ENCODE results near the gene CELF2. TPM values are rescaled to one million over a fixed set of nuclear protein-coding genes. Genes with fewer than 3 reads are reported as not detected.
"Not testable (repeated sequence)": the region's sequence is repeated elsewhere in the genome, so short reads cannot be mapped to it uniquely, and the experiment has no call there.

The CELF2 gene
- total and polyA plus RNA-seq, 4 donors, result 43.3 to 65.6 (median 50.1) TPM

GRCh38 chr10:11178606-11179515 is 161.2 kb downstream of the CELF2 start:
- Histone ChIP-seq H3K27me3 (ENCODE audit: control insufficient read depth, insufficient read depth, low read length) (no peaks in the 10 kb centered on the region), H3K4me1 (ENCODE audit: control insufficient read depth, insufficient read depth, low read length) (peaks cover 7% of the 10 kb centered on the region), H3K9me3 (ENCODE audit: control insufficient read depth, insufficient read depth, low read length) (no peaks in the 10 kb centered on the region), H3K36me3 (ENCODE audit: control insufficient read depth, insufficient read depth, low read length) (peaks cover 5% of the 10 kb centered on the region), H3K4me3 (ENCODE audit: low read depth, low read length) (no peak overlapping the region), H3K27ac (ENCODE audit: low read depth, low read length) (no peak overlapping the region)
- peak in 1 of 6 donors; percentile 48 for DNase-seq (ENCODE audit: low read depth in 4 of 6, low spot score in 6 of 6)
- 81% methylated on average over 5 of the region's 17 CpGs for WGBS (ENCODE audit: insufficient coverage)

GRCh38 chr10:11179516-11180105 is 161.9 kb downstream of the CELF2 start:
- WGBS (ENCODE audit: insufficient coverage), result 78% methylated on average over 4 of the region's 6 CpGs
- peaks cover 7% of the 10 kb centered on the region for H3K4me1 ChIP-seq (ENCODE audit: control insufficient read depth, insufficient read depth, low read length)
- H3K9me3 ChIP-seq (ENCODE audit: control insufficient read depth, insufficient read depth, low read length), result no peaks in the 10 kb centered on the region
- H3K27me3 ChIP-seq (ENCODE audit: control insufficient read depth, insufficient read depth, low read length), result no peaks in the 10 kb centered on the region
- no peak for DNase-seq (ENCODE audit: low read depth in 4 of 6, low spot score in 6 of 6)
- no peak overlapping the region for H3K4me3 ChIP-seq (ENCODE audit: low read depth, low read length)
- H3K27ac ChIP-seq (ENCODE audit: low read depth, low read length), result no peak overlapping the region
- peaks cover 5% of the 10 kb centered on the region for H3K36me3 ChIP-seq (ENCODE audit: control insufficient read depth, insufficient read depth, low read length)

GRCh38 chr10:11180228-11180627 is 162.6 kb downstream of the CELF2 start:
- no peak overlapping the region for H3K4me3 ChIP-seq (ENCODE audit: low read depth, low read length)
- peaks cover 7% of the 10 kb centered on the region for H3K4me1 ChIP-seq (ENCODE audit: control insufficient read depth, insufficient read depth, low read length)

GRCh38 chr10:11181978-11182377 is 164.3 kb downstream of the CELF2 start:
- Histone ChIP-seq H3K27me3 (ENCODE audit: control insufficient read depth, insufficient read depth, low read length) (no peaks in the 10 kb centered on the region), H3K4me3 (ENCODE audit: low read depth, low read length) (no peak overlapping the region), H3K9me3 (ENCODE audit: control insufficient read depth, insufficient read depth, low read length) (peaks cover 1% of the 10 kb centered on the region), H3K27ac (ENCODE audit: low read depth, low read length) (no peak overlapping the region), H3K36me3 (ENCODE audit: control insufficient read depth, insufficient read depth, low read length) (peaks cover 12% of the 10 kb centered on the region), H3K4me1 (ENCODE audit: control insufficient read depth, insufficient read depth, low read length) (peaks cover 7% of the 10 kb centered on the region)
- 44% methylated on average over 6 of the region's 6 CpGs for WGBS (ENCODE audit: insufficient coverage)
- peak in 2 of 6 donors; percentile 11 to 82 for DNase-seq (ENCODE audit: low read depth in 4 of 6, low spot score in 6 of 6)

More at GRCh38 chr10:11180228-11180627, 162.6 kb downstream of the CELF2 start:
- Histone ChIP-seq H3K9me3 (ENCODE audit: control insufficient read depth, insufficient read depth, low read length) (peaks cover 1% of the 10 kb centered on the region), H3K36me3 (ENCODE audit: control insufficient read depth, insufficient read depth, low read length) (peaks cover 8% of the 10 kb centered on the region), H3K27me3 (ENCODE audit: control insufficient read depth, insufficient read depth, low read length) (no peaks in the 10 kb centered on the region), H3K27ac (ENCODE audit: low read depth, low read length) (no peak overlapping the region)
- DNase-seq (ENCODE audit: low read depth in 4 of 6, low spot score in 6 of 6), result no peak
- 85% methylated on average over 8 of the region's 14 CpGs for WGBS (ENCODE audit: insufficient coverage)

- peaks cover 1% of the 10 kb centered on the region for H3K9me3 ChIP-seq (ENCODE audit: control insufficient read depth, insufficient read depth, low read length)
- no peak for DNase-seq (ENCODE audit: low read depth in 4 of 6, low spot score in 6 of 6)
- peaks cover 3% of the 10 kb centered on the region for H3K4me1 ChIP-seq (ENCODE audit: control insufficient read depth, insufficient read depth, low read length)
- no peak overlapping the region for H3K27ac ChIP-seq (ENCODE audit: low read depth, low read length)
- H3K4me3 ChIP-seq (ENCODE audit: low read depth, low read length), result no peak overlapping the region
- H3K27me3 ChIP-seq (ENCODE audit: control insufficient read depth, insufficient read depth, low read length), result no peaks in the 10 kb centered on the region
- H3K36me3 ChIP-seq (ENCODE audit: control insufficient read depth, insufficient read depth, low read length), result peaks cover 9% of the 10 kb centered on the region
- 100% methylated on average over 2 of the region's 2 CpGs for WGBS (ENCODE audit: insufficient coverage)
These were observed 165.3 kb downstream of the CELF2 start for GRCh38 chr10:11183015-11183414.

- Histone ChIP-seq H3K36me3 (ENCODE audit: control insufficient read depth, insufficient read depth, low read length) (peaks cover 8% of the 10 kb centered on the region), H3K27me3 (ENCODE audit: control insufficient read depth, insufficient read depth, low read length) (no peaks in the 10 kb centered on the region), H3K27ac (ENCODE audit: low read depth, low read length) (no peak overlapping the region), H3K9me3 (ENCODE audit: control insufficient read depth, insufficient read depth, low read length) (peaks cover 1% of the 10 kb centered on the region), H3K4me1 (ENCODE audit: control insufficient read depth, insufficient read depth, low read length) (no peaks in the 10 kb centered on the region), H3K4me3 (ENCODE audit: low read depth, low read length) (no peak overlapping the region)
- no peak for DNase-seq (ENCODE audit: low read depth in 4 of 6, low spot score in 6 of 6)
- no CpG with 5 or more reads among the region's 3 CpGs for WGBS (ENCODE audit: insufficient coverage)
These were observed 166.4 kb downstream of the CELF2 start for GRCh38 chr10:11184093-11184492.

GRCh38 chr10:11185128-11185665 is 167.5 kb downstream of the CELF2 start:
- H3K9me3 ChIP-seq (ENCODE audit: control insufficient read depth, insufficient read depth, low read length); H3K27me3 ChIP-seq (ENCODE audit: control insufficient read depth, insufficient read depth, low read length); H3K27ac ChIP-seq (ENCODE audit: low read depth, low read length); H3K36me3 ChIP-seq (ENCODE audit: control insufficient read depth, insufficient read depth, low read length); DNase-seq (ENCODE audit: low read depth in 4 of 6, low spot score in 6 of 6); H3K4me1 ChIP-seq (ENCODE audit: control insufficient read depth, insufficient read depth, low read length); H3K4me3 ChIP-seq (ENCODE audit: low read depth, low read length): not testable (repeated sequence)
- over 99% methylated on average over 13 of the region's 13 CpGs for WGBS (ENCODE audit: insufficient coverage)

GRCh38 chr10:11186374-11186773 is 168.7 kb downstream of the CELF2 start:
- H3K36me3 ChIP-seq (ENCODE audit: control insufficient read depth, insufficient read depth, low read length), result peaks cover 6% of the 10 kb centered on the region
- no peak overlapping the region for H3K4me3 ChIP-seq (ENCODE audit: low read depth, low read length)
- WGBS (ENCODE audit: insufficient coverage), result no CpG with 5 or more reads among the region's 1 CpG
- no peaks in the 10 kb centered on the region for H3K4me1 ChIP-seq (ENCODE audit: control insufficient read depth, insufficient read depth, low read length)
- peaks cover 1% of the 10 kb centered on the region for H3K9me3 ChIP-seq (ENCODE audit: control insufficient read depth, insufficient read depth, low read length)
- DNase-seq (ENCODE audit: low read depth in 4 of 6, low spot score in 6 of 6), result no peak
- no peak overlapping the region for H3K27ac ChIP-seq (ENCODE audit: low read depth, low read length)
- H3K27me3 ChIP-seq (ENCODE audit: control insufficient read depth, insufficient read depth, low read length), result no peaks in the 10 kb centered on the region

GRCh38 chr10:11189582-11190376 is 172.1 kb downstream of the CELF2 start:
- DNase-seq (ENCODE audit: low read depth in 4 of 6, low spot score in 6 of 6), result no peak
- peaks cover 7% of the 10 kb centered on the region for H3K4me1 ChIP-seq (ENCODE audit: control insufficient read depth, insufficient read depth, low read length)
- no peak overlapping the region for H3K4me3 ChIP-seq (ENCODE audit: low read depth, low read length)
- H3K27me3 ChIP-seq (ENCODE audit: control insufficient read depth, insufficient read depth, low read length), result no peaks in the 10 kb centered on the region
- H3K36me3 ChIP-seq (ENCODE audit: control insufficient read depth, insufficient read depth, low read length), result peaks cover 6% of the 10 kb centered on the region
- H3K9me3 ChIP-seq (ENCODE audit: control insufficient read depth, insufficient read depth, low read length), result peaks cover 1% of the 10 kb centered on the region
- H3K27ac ChIP-seq (ENCODE audit: low read depth, low read length), result no peak overlapping the region
- whole genome bisulfite sequencing (ENCODE audit: insufficient coverage), result 50% methylated on average over 3 of the region's 6 CpGs

Data from spinal cord (tissue), 10 donors.